Measurements from ENCODE around the gene ASRGL1. TPM values are rescaled to one million over a fixed set of nuclear protein-coding genes. Genes with fewer than 3 reads are reported as not detected.

The ASRGL1 gene
- total and polyA plus RNA-seq, 12 donors = 1.3 to 9.1 (median 3.1) TPM

- peak overlapping the region in 9 of 10 donors; percentile 32 to 86 (median 72) for H3K27ac ChIP-seq
- no peaks in the 10 kb centered on the region for H3K36me3 ChIP-seq
- peaks cover 35 to 74% (median 57%) of the 10 kb centered on the region in 9 donors for H3K4me1 ChIP-seq
- ATAC-seq (peak in 1 of 8 donors; percentile 9), DNase-seq (no peak)
- no peak for TF ChIP-seq CTCF (IDR thresholded peaks at IDR 0.05)
- intact Hi-C loops (cut with DNase I) = no loop called here
- no peaks in the 10 kb centered on the region for H3K27me3 ChIP-seq
- H3K4me3 ChIP-seq = peak overlapping the region in 1 of 10 donors; percentile 12
- H3K9me3 ChIP-seq = no peaks in the 10 kb centered on the region
- WGBS, 2 donors = 86 to 87% methylated on average over 5 of the region's 5 CpGs
These were observed 64.1 kb downstream of the ASRGL1 start for GRCh38 chr11:62401356-62401755.

- TF ChIP-seq CTCF (IDR thresholded peaks at IDR 0.05) = no peak
- no peaks in the 10 kb centered on the region for H3K9me3 ChIP-seq
- peak overlapping the region in 4 of 10 donors; percentile 2 to 15 (median 10) for H3K4me3 ChIP-seq
- ATAC-seq (peak in 1 of 8 donors; percentile 2), DNase-seq (no peak)
- no peaks in the 10 kb centered on the region for H3K27me3 ChIP-seq
- intact Hi-C loops (cut with DNase I) = loop anchor here in 1 of 10 donors (2.0 kb wide), 1 partner anchor 143 kb away; no protein-coding TSS in a partner anchor
- WGBS, 2 donors = 63 to 64% methylated on average over 7 of the region's 7 CpGs
- H3K4me1 ChIP-seq = peaks cover 35 to 72% (median 57%) of the 10 kb centered on the region in 9 donors
- no peaks in the 10 kb centered on the region for H3K36me3 ChIP-seq
- peak overlapping the region in 8 of 10 donors; percentile 32 to 86 (median 74) for H3K27ac ChIP-seq
These were observed 64.6 kb downstream of the ASRGL1 start for GRCh38 chr11:62401811-62402210.

GRCh38 chr11:62402226-62402959, 65.1 kb downstream of the ASRGL1 start:
- peaks cover 35 to 67% (median 56%) of the 10 kb centered on the region in 9 donors for H3K4me1 ChIP-seq
- no peak for TF ChIP-seq CTCF (IDR thresholded peaks at IDR 0.05)
- intact Hi-C loops (cut with DNase I) = loop anchor here in 1 of 10 donors (2.0 kb wide), 1 partner anchor 142 kb away; no protein-coding TSS in a partner anchor
- peak overlapping the region in 8 of 10 donors; percentile 32 to 86 (median 74) for H3K27ac ChIP-seq
- no peaks in the 10 kb centered on the region for H3K27me3 ChIP-seq
- ATAC-seq = peak; percentile 37 to 68 (median 56)
- DNase-seq = peak; percentile 61 to 64
- H3K9me3 ChIP-seq = no peaks in the 10 kb centered on the region
- no peaks in the 10 kb centered on the region for H3K36me3 ChIP-seq
- WGBS, 2 donors = 54 to 61% methylated on average over 15 of the region's 15 CpGs
- H3K4me3 ChIP-seq = peak overlapping the region in 4 of 10 donors; percentile 2 to 15 (median 10)

GRCh38 chr11:62402960-62403730, 65.9 kb downstream of the ASRGL1 start:
- no peak for ATAC-seq
- WGBS, 2 donors = 78 to 79% methylated on average over 12 of the region's 12 CpGs
- Histone ChIP-seq H3K4me1 (peaks cover 32 to 59% (median 48%) of the 10 kb centered on the region in 9 donors), H3K4me3 (no peak overlapping the region), H3K36me3 (no peaks in the 10 kb centered on the region), H3K27me3 (no peaks in the 10 kb centered on the region), H3K9me3 (no peaks in the 10 kb centered on the region), H3K27ac (peak overlapping the region in 6 of 10 donors; percentile 61 to 86 (median 74))
- intact Hi-C loops (cut with DNase I) = loop anchor here in 1 of 10 donors (2.0 kb wide), 1 partner anchor 142 kb away; no protein-coding TSS in a partner anchor
- TF ChIP-seq CTCF (IDR thresholded peaks at IDR 0.05) = no peak
- DNase-seq = no peak

Measured in heart right ventricle (tissue), 16 donors.